Spleen (tissue), 11 donors: ENCODE results near the gene RASL11B. TPM values are rescaled to one million over a fixed set of nuclear protein-coding genes. Genes with fewer than 3 reads are reported as not detected.

Experiments
- DNase-seq: peaks from one replicate; pipeline ENCODE4 v3.0.0-alpha.2; 2020
- H3K27ac ChIP-seq, 8 donors: fragments of 200-600 bp; sonication (generic) in 7 of 8; 1 replicate in 4 of 8; 2 replicates in 4 of 8; pipeline versions ENCODE4 v1.5.0 to v1.8.0; 2016 to 2021; ENCODE audit warnings: inconsistent platforms in 4 of 8, mild to moderate bottlenecking in 4 of 8, moderate library complexity in 1 of 8
- H3K27me3 ChIP-seq, 7 donors: fragments of 200-600 bp; sonication (generic) in 6 of 7; replicated peaks in 1 of 7; 1 replicate in 4 of 7; 2 replicates in 3 of 7; pipeline versions ENCODE4 v1.5.0 to v1.8.0; 2016 to 2021; ENCODE audit warnings: inconsistent platforms in 3 of 7, mild to moderate bottlenecking in 1 of 7
- H3K36me3 ChIP-seq, 6 donors: fragments of 200-600 bp; sonication (generic) in 5 of 6; 1 replicate in 4 of 6; 2 replicates in 2 of 6; pipeline versions ENCODE4 v1.5.0 to v1.8.0; 2016 to 2021; ENCODE audit warnings: inconsistent platforms in 2 of 6
- H3K4me1 ChIP-seq, 6 donors: fragments of 200-600 bp; sonication (generic) in 5 of 6; 1 replicate in 3 of 6; 2 replicates in 3 of 6; pipeline versions ENCODE4 v1.5.0 to v1.8.0; 2016 to 2021; ENCODE audit warnings: inconsistent platforms in 3 of 6
- H3K4me3 ChIP-seq, 8 donors: fragments of 200-600 bp; sonication (generic) in 7 of 8; 1 replicate in 4 of 8; 2 replicates in 4 of 8; pipeline versions ENCODE4 v1.5.0 to v1.8.0; 2016 to 2021; ENCODE audit warnings: inconsistent platforms in 4 of 8, mild to moderate bottlenecking in 4 of 8, moderate library complexity in 2 of 8
- H3K9me3 ChIP-seq, 8 donors: fragments of 200-600 bp; sonication (generic) in 7 of 8; 1 replicate in 4 of 8; 2 replicates in 4 of 8; pipeline versions ENCODE4 v1.5.0 to v1.8.0; 2016 to 2021; ENCODE audit warnings: inconsistent platforms in 4 of 8
- POLR2A ChIP-seq, 3 donors: fragments of 450-650 bp; IDR thresholded peaks; one replicate each; pipeline ENCODE4 v1.5.1; 2017; ENCODE audit warnings: antibody characterized with exemption in 3 of 3, mild to moderate bottlenecking in 1 of 3
- POLR2AphosphoS5 ChIP-seq, 3 donors: sonication (generic); formaldehyde crosslinking; IDR thresholded peaks; one replicate each; pipeline ENCODE4 v1.5.1; 2017; ENCODE audit warnings: antibody characterized with exemption in 3 of 3
- WGBS, 5 donors: extraction: QIAGEN DNeasy Blood & Tissue Kit in 3 of 5; methylation state at CpG; one replicate each; pipeline versions ENCODE4 v1.1.5 to v1.1.7; 2013 to 2018; 5-methylcytosine and 5-hydroxymethylcytosine counted together
- intact Hi-C: fragments of 100-400 bp; cut with DNase I; formaldehyde crosslinking; loops from one replicate; pipeline ENCODE4 v1.15.0; 2023; ENCODE audit warnings: low total_unique reads
- polyA plus RNA-seq, 3 donors: library from polyadenylated mRNA; stranded (reverse); fragments of 200-250 nt; gene quantifications; one replicate each; pipeline ENCODE4 v1.2.1, GENCODE V29; 2013
- total RNA-seq, 7 donors: library from RNA; depleted of rRNA in 3 of 7; stranded (reverse); fragments of >200 nt in 3 of 7; fragmentation: NEBNext Ultra II Directional in 4 of 7; extraction: Animal tissue kit (Norgen Biotek cat#: 25700) in 4 of 7; gene quantifications; one replicate each; pipeline versions ENCODE4 v1.1.0 to v1.2.1, GENCODE V29; 2016 to 2021
- TF ChIP-seq, protein P1 (sequence below), 11 experiments: fragments of 200-600 bp in 7 of 11; fragments of 450-650 bp in 4 of 11; sonication (generic) in 4 of 11; IDR thresholded peaks in 8 of 11; conservative IDR thresholded peaks in 3 of 11; 1 replicate in 7 of 11; 2 replicates in 4 of 11; pipeline versions ENCODE4 v1.4.0 to v1.8.0; 2016 to 2021; ENCODE audit warnings: antibody characterized with exemption in 11 of 11, inconsistent platforms in 4 of 11, mild to moderate bottlenecking in 1 of 11
- donor health status: healthy with polysubstance abuse.
- donor health status: DM: no; HTN: no; CAD: no; lungs with moderate emphysema.
- donor health status: DM: no; HTN: no; CAD: no.
- donor health status: Bipolar disorder and iron deficiency.
- donor health status: healthy.
- donor health status: DM: no; HTN: no; CAD: no.
- donor health status: DM: yes; HTN: yes; CAD: no.

RASL11B gene
- total and polyA plus RNA-seq, 10 donors: 4.4 to 55.6 (median 18.9) TPM

DNA sequence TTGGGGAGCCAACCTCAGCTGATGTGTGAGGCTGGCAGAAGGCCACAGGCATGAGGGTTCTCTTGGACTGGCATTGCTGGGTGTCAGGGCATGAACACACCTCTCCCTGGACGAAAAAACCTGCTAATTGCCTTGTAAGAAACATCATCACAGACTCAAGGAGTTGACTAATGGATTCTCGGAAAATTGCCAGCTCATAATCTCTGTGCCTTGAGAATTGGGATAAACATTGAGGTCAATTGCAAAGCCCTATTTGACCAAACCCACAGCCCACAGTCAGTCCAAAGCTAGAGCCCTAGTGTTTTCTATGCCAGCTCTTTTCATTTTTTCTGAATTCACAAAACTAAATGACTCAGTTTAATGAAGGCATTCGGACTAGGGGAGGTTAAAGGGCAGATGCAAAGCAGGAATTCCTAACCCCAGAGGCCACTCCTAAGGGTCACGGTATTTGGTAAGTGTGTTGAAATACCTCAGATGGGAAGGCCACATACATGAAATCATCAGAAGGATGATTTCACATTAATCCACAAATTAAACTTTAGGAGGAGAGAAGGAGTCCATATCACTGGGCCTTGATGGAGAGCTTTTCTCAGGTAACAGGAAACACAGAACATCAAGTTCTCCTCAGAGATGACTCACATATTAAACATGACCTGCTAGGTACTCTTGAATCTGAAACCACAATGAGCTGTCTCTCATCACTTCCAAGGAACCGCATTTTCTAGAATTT, 39.0 kb upstream of the RASL11B start:
- no peaks in the 10 kb centered on the region for H3K27me3 ChIP-seq
- peak in 1 of 3 donors; percentile 53 for TF ChIP-seq POLR2AphosphoS5 (IDR thresholded peaks at IDR 0.05)
- no peak for TF ChIP-seq POLR2A (IDR thresholded peaks at IDR 0.05)
- TF ChIP-seq, protein P1, sequence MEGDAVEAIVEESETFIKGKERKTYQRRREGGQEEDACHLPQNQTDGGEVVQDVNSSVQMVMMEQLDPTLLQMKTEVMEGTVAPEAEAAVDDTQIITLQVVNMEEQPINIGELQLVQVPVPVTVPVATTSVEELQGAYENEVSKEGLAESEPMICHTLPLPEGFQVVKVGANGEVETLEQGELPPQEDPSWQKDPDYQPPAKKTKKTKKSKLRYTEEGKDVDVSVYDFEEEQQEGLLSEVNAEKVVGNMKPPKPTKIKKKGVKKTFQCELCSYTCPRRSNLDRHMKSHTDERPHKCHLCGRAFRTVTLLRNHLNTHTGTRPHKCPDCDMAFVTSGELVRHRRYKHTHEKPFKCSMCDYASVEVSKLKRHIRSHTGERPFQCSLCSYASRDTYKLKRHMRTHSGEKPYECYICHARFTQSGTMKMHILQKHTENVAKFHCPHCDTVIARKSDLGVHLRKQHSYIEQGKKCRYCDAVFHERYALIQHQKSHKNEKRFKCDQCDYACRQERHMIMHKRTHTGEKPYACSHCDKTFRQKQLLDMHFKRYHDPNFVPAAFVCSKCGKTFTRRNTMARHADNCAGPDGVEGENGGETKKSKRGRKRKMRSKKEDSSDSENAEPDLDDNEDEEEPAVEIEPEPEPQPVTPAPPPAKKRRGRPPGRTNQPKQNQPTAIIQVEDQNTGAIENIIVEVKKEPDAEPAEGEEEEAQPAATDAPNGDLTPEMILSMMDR (IDR thresholded peaks at IDR 0.05 in 8 of 11, conservative IDR thresholded peaks at IDR 0.05 in 3 of 11): no peak
- H3K9me3 ChIP-seq: no peaks in the 10 kb centered on the region
- no peak overlapping the region for H3K4me3 ChIP-seq
- H3K4me1 ChIP-seq: peaks cover 0 to 10% (median 2%) of the 10 kb centered on the region in 6 donors
- intact Hi-C loops: no loop called here
- H3K27ac ChIP-seq: peak overlapping the region in 7 of 8 donors; percentile 22 to 72 (median 54)
- no peaks in the 10 kb centered on the region for H3K36me3 ChIP-seq
- 65 to 80% (median 72%) methylated on average over 5 of the region's 5 CpGs for WGBS, 5 donors
- DNase-seq: no peak

DNA sequence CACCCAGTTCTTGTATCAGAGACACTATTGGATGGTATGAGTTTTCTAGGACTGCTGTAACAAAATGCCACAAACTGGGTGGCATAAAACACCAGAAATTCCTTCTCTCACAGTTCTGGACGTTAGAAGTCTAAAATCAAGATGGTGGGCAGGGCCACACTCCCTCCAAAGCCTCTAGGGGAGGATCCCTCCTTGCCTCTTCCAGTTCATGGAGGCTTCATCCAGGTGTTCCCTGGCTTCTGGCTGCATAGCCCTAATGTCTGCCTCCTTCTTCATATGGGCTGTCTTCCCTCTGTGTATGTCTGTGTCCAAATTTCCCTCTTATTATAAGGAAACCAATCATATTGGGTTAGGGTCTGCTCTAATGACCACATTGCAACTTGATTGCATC, 38.4 kb upstream of the RASL11B start:
- no peak overlapping the region for H3K4me3 ChIP-seq
- TF ChIP-seq, protein P1 (IDR thresholded peaks at IDR 0.05 in 8 of 11, conservative IDR thresholded peaks at IDR 0.05 in 3 of 11): no peak
- TF ChIP-seq POLR2A (IDR thresholded peaks at IDR 0.05) (no peak), POLR2AphosphoS5 (IDR thresholded peaks at IDR 0.05) (no peak)
- H3K27ac ChIP-seq: peak overlapping the region in 7 of 8 donors; percentile 22 to 72 (median 54)
- H3K27me3 ChIP-seq: no peaks in the 10 kb centered on the region
- H3K9me3 ChIP-seq: no peaks in the 10 kb centered on the region
- WGBS, 5 donors: 59 to 100% (median 63%) methylated on average over 1 of the region's 1 CpG
- no peaks in the 10 kb centered on the region for H3K36me3 ChIP-seq
- no peak for DNase-seq
- H3K4me1 ChIP-seq: peaks cover 0 to 10% (median 2%) of the 10 kb centered on the region in 6 donors
- intact Hi-C loops: no loop called here

DNA sequence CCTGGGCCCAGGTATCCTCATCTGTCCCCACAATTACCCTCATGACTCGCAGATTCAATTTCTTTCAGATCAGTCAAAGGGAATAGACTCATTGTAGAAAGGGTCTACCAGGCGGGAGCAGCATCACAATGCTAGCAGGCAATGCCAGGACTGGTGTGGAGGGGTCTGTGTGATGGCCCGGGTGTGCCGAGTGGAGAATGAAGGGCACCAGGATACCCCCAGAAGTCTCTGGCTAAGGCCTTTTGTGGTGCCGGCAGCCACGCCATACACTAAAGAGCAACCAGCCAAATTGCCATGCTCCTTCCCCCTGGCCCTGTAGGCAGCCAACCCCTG, 37.9 kb upstream of the RASL11B start:
- no peak for DNase-seq
- Histone ChIP-seq H3K36me3 (no peaks in the 10 kb centered on the region), H3K27me3 (no peaks in the 10 kb centered on the region), H3K4me1 (peaks cover 0 to 10% (median 2%) of the 10 kb centered on the region in 6 donors), H3K9me3 (no peaks in the 10 kb centered on the region), H3K4me3 (no peak overlapping the region), H3K27ac (peak overlapping the region in 5 of 8 donors; percentile 49 to 72 (median 63))
- TF ChIP-seq, protein P1 (IDR thresholded peaks at IDR 0.05 in 8 of 11, conservative IDR thresholded peaks at IDR 0.05 in 3 of 11): no peak
- TF ChIP-seq POLR2A (IDR thresholded peaks at IDR 0.05) (no peak), POLR2AphosphoS5 (IDR thresholded peaks at IDR 0.05) (no peak)
- WGBS, 5 donors: 94 to 97% (median 97%) methylated on average over 6 of the region's 6 CpGs
- intact Hi-C loops: no loop called here

DNA sequence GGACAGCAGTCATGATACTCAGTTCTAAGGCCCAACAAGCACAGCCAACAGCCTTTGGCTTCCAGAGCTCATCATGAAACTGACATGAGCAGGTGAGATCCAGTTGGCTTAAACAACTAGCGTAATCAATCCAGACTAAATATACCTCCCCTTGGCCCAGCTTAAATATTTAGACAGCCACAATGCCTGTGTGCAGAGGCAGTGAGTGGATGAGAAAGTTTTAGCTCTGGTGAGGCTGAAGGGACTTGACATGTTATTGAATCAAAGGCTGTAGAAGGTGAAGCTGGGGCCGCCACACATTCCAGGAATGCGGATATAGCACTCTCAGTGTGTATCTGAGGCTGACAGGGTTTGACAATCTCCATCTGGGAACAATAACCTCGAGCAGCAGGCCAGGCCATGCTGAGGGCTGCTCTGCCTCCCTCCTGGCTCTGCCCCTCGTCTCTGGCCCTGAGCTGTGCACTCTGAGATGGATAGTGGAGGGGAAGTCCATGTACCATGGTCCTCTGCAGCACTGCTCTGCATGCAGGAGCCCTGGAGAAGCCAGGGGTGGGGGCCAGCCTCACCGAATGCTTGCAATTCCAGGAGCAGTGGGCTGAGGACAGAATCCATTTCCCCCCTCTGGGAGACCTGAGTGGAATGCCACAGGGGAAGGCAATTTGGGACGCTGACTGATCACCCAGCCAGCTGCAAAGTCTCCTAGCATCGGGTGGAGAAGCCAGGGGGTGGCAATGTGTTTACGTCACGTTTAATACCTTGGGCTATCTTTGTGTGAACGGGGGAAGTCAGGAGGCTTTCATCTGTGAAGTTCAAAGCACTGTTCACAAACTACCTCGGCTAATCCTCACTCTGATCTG, 37.3 kb upstream of the RASL11B start:
- no peaks in the 10 kb centered on the region for H3K27me3 ChIP-seq
- H3K27ac ChIP-seq: peak overlapping the region in 6 of 8 donors; percentile 38 to 72 (median 58)
- H3K4me3 ChIP-seq: no peak overlapping the region
- TF ChIP-seq, protein P1 (IDR thresholded peaks at IDR 0.05 in 8 of 11, conservative IDR thresholded peaks at IDR 0.05 in 3 of 11): no peak
- TF ChIP-seq POLR2A (IDR thresholded peaks at IDR 0.05): no peak
- TF ChIP-seq POLR2AphosphoS5 (IDR thresholded peaks at IDR 0.05): peak; percentile 56 to 67 (median 66)
- H3K36me3 ChIP-seq: no peaks in the 10 kb centered on the region
- 57 to 82% (median 64%) methylated on average over 12 of the region's 12 CpGs for WGBS, 5 donors
- intact Hi-C loops: no loop called here
- peaks cover 0 to 10% (median 2%) of the 10 kb centered on the region in 6 donors for H3K4me1 ChIP-seq
- no peak for DNase-seq
- no peaks in the 10 kb centered on the region for H3K9me3 ChIP-seq
